CD4-positive, alpha-beta T cell treated with Interleukin-1 beta for 1 hour (primary cell): ENCODE measurements around the gene HOXD10.
A peak's percentile ranks its signal among the peaks of the same experiment; 100 is the strongest.

Source experiments
- DNase-seq, 2 donors: peaks; one replicate each; pipeline ENCODE4 v3.0.0-alpha.2; 2020 to 2022

Gene HOXD10

DNA sequence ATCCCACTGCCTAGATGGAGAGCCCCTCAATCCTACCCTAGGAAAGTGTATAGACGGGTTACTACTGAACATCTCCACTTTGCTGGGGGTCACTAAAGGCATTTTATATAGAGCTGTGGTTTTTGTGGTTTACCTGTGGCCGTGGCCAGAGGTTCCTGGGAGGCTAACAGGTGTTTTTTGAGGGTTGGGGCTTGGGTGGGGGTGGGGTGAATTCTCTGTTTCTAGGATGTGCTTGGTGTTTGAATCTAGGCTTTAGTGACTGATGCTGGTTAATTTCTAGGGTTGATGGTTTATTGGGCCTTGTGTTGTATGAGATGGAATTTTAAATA is 20.6 kb downstream of the HOXD10 start:
- DNase-seq = no peak

DNA sequence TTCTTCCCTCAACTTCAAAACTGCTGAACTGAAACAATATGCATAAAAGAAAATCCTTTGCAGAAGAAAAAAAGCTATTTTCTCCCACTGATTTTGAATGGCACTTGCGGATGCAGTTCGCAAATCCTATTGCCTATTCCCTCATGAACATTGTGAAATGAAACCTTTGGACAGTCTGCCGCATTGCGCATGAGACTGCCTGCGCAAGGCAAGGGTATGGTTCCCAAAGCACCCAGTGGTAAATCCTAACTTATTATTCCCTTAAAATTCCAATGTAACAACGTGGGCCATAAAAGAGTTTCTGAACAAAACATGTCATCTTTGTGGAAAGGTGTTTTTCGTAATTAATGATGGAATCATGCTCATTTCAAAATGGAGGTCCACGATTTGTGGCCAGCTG is 21.3 kb downstream of the HOXD10 start:
- DNase-seq = no peak

DNA sequence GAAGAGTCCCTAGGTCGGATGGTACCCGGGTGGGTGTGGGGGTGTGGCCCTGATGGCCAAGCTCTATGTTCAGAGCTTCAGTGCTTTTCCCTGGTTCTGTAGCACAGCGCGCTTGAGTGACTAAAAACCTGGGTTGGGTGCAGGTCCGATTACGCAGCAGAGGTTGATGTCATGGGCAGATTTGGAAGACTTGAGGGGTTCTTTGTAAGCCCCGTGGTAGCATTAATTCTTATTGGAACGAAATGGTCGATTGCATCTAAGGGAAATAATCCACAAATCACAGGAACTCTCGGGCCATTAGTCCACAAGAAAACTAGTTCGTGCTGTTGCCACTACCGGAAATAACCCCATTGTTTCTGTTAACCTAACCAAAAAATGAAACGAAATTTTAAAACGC is 21.9 kb downstream of the HOXD10 start:
- DNase-seq = no peak

DNA sequence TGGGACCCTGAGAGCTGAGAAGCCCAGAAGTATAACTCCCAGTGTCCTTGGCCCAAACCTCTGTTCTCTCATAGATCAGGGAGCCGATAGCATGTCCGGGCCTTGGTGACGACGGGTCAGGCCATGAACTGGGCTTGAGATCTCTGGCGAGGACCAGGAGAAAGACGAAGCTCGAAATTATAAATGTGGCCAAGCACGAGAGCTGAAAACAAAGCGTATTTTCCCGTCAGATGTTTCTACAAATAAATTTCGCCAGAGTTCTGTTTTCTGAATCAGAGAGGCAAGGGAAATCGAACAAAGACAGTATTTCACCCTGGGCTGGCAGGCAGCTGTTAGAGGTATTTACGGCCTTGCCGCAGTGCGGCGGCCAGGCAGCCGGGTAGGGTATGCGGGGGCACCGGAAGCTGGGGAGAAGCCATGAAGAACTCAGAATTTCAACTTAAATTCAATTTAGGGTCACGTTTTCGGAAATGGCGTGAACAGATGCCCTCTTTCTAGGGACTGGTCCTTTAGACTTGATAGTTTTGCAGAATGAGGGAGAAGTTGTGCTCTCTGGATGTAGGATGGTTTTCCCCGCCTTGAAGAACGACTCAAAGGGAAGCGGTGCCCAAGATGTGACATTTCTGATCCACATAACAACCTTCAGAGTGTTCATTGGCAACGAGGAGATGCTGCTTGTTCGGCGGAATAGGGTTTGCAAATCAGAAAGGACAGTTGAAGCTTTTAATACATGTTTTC is 22.5 kb downstream of the HOXD10 start:
- DNase-seq = no peak

DNA sequence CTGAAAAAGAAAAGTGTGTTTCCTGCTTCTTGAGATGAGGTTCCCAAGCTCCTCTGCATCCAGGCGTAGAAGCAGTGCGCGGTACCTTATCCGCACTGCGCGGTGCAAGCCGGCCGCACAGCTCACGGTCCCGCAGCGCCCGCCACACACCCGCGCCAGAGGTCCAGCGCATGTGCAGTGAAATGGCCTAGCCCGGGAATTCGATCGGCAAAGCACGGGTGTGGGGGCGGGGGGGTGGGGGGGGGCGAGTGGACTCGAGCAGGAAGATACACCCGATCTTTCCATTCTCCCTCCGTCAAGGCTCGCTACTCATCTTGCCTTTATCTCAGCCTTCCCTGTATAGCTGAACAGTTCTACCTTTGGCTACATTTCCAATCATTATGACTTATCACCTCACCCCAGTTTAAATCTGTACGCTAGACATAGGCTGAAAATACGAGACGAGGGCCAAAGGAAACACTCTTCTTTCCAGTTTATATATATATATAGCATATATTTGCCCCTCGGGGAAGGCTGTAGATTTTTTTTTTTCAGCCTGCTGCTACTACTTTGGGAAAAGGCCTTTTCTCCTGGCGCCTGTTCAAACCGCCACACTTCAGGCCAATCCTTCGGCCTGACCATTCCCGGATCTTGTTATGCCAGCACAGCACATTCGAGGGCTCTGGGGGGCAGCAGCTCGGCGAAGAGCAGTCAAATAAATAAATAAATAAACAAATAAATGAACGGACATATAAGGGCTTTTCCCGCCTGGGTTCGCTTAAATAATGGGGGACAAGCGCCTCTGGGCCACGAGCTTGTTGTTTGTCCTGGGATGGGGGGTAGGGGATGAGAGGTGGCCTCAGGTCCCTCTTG is 23.3 kb downstream of the HOXD10 start:
- DNase-seq = no peak

DNA sequence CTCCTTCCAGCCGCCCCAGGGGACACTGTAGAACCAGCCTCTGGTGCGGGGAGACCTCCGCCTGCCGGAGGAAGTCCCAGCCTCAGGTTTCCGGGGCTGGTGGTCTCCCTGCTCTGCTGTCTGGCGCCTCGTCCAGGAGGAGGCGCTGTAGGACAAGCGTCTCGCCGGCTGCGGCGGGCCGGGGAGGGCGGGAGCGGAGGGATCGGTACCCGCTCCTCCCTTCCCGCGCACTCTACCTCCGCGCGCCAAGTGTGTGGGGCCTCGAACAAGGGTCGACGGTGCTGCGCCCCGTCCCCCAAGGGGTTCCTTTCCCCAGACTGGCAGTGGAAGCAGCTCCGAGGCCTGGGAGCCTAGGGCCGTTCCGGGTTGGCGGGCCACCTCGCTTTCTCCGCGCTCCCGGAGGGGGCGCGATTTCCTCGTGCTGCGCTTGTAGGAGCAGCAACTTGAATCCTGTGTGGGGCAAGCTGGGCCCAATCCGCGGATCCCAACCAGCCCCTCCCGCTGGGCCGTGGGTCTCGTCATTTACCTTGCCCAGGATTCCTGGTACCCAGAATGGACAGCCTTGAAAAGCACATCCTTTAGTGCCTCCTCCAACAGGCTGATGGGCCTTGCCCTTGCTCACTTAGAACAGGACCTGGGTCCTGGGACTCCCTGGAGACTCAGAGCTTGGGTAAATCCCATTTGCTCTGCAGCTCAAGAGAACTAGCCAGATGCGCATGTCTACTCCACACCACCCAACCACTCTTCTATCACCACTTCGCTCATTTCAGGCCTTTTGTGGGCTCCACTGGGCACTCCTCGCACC is 24.1 kb downstream of the HOXD10 start:
- DNase-seq = peak; percentile 57 to 58

DNA sequence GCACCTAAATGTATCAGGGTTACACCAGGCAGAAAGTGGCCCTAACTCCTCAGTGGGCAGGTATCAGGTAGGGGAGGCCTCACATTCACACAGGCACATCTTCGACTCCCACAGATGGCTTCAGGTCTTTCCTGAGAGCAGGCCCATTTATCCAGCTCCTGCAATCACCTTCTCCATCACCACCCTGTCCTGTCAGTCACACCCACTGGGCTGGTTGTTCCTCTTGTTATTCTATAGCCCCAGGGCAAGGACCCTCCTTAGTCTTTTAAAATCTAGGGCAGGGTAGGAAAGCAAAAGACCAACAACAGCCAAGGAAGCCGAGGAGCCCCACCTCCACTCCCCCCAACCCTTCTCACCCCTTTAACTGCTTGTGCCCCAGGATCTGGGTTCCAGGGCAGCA is 25.7 kb downstream of the HOXD10 start:
- DNase-seq = no peak

DNA sequence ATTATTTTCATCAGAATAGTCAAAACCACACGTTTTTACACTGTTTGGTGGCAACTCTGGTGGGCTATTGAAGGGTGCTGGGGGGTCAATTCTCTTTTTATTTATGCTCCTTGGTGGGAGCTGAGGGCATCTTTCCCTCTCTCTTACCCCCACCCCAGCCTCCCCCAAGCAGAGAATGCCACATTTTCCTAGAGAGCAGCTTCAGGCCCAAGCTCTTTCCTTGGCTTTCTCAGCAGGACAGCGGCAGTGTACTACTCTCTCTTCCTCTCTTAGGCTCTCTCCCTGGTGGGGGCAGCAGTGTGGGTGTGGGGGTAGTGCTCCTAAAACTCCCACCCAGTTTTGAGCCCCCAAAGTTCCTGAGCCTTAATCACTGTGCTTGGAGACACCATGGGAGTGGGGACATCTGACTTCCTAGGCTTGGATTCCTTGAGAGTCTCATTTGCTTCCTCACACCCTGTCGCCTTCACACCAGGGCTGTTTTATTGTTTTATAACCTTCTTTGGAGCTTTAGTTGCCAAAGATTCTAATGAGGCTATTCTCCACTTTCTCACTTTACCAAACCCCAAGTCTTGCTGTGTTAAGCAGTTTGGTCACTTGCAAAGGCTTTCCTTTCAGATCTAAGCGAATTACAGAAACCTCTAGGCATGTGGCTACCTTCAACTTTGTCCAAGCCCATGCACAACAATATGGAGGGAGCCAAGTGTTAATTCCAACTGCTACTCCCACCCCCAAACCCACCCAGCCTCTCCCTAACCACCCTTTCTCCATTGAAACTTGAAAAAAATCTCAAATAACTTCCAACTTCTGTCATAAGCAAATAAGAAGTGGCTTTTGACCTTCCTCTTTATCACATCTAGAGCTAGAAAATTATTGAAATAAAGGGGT is 28.7 kb downstream of the HOXD10 start:
- no peak for DNase-seq

DNA sequence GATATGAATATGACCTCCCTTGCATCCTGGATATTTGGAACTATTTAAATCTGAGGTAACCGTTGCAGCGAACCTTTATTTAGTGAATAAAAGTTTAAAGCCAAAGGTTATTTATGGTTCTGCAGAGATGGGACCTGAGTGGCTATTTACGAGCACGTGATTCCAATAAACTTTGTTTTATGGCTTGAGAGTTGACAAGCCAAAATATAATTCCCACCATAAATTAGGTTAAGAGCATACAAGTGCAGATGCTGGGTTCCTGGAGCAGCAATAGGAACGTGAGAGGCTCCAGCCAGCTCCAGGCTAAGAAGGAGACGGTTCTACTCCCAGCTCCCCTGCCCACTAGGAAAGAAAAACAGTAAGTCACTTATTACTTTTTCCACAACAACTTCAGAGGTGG is 29.5 kb downstream of the HOXD10 start:
- DNase-seq = no peak

DNA sequence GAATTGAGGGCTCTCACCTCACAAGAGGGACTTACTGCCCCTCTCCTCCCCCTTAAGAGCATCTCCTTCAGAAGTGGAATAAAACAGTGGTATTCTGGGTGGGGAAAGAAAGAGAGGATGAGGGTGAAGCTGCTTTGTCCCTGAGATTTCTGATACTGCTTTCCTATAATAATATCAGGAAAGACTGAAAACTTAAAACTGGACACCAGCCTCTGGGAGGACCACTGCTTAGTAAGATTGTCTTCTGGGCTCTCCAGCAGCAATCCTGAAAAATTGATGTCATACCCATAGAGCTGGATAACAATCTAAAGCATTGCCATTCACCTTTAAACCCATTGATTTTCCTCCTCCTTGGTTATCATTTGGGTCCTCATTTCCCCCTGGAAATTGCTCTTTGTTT is 30.1 kb downstream of the HOXD10 start:
- DNase-seq = no peak

DNA sequence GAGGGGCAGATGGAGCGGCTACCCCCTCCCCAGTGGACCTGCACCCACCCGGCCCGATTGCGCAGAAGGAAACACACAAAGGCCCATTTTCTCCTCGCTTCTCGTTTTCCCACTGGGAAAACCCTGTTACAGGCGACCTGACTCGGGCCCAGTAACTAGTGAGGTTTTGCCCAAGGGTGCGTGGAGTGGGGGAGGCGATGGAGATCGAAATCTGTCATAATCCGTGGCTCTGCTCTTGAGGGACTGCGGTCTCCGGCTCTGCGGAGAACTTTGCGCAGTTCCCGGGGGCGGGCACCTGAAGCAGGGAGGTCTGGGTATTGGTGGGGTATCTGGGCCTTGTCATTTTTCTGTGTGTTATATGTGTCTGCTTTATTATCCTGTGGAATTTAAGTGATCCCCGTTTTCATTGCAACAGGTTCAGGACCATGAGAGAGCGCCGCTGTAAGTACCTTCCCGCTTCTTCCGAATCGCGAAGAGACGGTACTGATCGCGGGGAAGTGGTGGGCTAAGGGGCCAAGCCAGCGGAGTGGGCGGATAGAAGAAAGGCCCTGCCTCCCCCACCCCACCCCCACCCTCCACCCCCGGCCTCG is 30.7 kb downstream of the HOXD10 start:
- DNase-seq = no peak

DNA sequence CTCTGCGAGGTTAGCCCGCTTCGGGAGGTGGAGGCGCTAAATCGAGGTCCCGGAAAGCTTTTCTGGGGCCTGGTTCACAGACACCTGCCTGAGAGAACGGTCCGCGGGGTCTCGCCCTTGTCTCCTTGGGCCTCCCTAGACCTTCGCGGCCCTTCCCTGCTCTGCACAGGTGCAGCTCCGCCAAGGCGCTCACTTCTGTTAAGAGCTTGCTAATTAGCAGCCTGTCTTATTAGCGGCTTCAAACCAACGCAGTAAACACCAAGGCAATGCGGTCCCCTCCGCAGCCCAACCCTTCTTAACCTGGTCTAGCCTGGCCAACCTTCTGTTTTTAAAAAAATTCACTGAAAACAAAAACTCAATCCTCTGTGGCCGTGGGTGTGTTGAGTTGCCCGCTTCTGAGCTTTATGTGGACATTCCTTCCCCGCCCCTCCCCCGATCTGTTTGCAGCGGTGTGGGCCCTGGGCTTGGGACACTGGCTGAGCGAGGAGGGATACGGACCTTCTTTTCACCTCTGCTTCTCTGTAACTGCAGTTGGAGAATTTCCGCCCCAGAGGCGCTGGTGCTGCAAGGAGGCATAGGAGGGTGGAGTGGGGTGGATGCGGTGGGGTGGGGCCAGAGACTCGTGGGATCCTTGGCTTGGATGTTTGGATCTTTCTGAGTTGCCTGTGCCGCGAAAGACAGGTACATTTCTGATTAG is 31.4 kb downstream of the HOXD10 start:
- no peak for DNase-seq

DNA sequence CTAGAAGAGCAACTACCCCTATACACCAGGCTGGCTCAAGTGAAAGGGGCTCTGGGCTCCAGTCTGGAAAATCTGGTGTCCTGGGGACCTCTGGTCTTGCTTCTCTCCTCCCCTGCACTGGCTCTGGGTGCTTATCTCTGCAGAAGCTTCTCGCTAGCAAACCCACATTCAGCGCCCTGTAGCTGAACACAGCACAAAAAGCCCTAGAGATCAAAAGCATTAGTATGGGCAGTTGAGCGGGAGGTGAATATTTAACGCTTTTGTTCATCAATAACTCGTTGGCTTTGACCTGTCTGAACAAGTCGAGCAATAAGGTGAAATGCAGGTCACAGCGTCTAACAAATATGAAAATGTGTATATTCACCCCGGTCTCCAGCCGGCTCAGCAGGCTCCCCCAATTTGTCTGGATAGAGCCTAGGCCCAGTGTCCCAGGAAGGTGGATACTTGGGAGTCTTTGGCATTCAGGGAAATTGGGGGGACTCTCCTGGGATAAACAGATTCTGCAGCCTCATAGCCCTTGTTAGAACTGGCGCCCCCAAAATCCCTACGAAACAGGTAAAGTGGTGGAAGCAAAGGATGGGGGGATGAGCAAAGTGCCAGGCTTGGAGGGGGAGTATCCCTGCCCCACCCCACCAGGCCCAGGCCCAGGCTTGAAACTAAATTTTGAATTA is 32.3 kb downstream of the HOXD10 start:
- no peak for DNase-seq

DNA sequence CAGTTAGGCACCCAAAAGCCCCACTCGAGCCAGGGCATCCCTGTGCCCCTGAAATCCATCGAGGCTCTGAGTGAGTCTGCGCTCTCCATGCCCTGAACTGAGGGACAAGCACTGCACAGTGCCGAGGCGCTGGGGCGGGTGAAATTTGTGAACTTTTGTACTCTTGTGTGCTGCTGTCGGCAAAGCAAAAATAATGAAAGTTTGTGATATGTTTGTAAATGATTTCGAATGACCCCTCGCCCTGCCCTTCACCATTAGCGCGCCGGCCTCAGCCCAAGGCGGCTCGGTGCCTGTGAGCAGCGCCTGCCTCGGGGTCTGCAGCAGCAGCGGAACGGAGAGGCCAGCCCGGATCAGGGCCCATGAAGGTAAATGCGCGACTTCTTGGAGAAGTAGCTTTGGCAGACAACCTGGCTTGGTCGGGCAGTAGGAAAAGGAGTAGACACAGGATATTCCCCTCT is 32.9 kb downstream of the HOXD10 start:
- no peak for DNase-seq

DNA sequence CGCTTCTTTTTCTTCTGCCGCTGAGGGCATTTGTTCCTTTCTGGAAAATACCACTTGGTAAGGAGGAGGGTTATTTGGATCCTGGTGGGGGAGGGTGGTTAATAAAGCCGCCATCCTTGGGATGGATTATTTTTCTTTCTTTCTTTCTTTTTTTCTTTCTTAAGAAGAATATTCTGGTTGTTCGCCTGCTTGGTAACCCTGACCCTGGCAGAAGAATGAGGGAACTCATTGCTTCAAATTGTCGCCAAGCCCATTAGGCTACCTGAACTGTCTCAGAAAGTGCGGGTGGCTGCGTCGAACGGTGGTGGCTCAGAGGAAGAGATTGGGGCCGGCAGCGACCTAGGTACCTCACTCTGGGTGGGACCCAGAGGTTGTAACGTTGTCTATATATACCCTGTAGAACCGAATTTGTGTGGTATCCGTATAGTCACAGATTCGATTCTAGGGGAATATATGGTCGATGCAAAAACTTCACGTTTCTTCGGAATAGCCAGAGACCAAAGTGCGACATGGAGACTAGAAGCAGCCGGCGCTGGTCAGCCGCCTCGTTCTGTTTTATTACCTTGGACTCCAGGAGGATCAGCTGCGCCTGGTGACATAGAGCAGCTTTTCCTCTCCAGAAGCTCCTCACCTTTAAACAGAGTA is 33.5 kb downstream of the HOXD10 start:
- no peak for DNase-seq

DNA sequence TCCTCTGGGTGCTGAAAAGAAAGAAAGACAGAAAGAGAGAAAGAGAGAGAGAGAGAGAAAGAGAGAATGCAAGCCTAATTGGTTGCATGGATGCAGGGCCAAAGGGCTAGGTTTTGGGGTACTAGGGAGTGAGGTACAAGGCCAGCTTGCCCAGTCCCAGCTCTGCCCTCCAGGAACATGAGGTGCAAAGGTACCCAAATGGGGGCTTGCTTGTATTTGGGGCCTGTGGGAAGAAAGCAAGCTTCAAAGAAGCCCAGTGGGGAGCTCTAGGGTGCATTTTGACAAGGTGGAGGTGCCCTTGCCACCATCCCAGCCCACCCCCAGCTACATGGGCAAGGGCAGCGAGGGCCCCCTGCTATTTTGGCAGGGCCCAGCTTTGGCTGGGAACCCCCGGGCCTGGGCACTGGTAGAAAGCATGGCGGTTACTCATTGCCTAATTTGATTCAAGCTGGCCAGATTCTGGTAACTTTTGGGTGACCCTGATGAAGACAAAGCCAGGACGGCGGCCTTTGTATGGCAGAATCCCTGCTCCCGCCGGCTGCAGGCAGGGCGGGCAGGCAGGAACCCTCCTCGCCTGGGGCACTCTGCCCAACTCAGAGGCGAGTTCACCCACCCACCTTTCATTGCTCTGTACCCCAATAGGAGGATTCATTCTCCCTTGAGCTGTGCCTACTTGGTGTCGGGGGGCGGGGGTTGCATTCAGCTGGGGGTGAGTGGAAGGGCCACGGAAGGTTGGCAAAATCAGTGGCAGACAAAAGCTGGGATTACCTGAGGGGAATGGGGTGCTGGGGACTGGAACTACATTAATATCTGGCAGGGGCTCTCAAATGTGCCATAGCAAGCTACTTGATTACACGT is 34.2 kb downstream of the HOXD10 start:
- no peak for DNase-seq

DNA sequence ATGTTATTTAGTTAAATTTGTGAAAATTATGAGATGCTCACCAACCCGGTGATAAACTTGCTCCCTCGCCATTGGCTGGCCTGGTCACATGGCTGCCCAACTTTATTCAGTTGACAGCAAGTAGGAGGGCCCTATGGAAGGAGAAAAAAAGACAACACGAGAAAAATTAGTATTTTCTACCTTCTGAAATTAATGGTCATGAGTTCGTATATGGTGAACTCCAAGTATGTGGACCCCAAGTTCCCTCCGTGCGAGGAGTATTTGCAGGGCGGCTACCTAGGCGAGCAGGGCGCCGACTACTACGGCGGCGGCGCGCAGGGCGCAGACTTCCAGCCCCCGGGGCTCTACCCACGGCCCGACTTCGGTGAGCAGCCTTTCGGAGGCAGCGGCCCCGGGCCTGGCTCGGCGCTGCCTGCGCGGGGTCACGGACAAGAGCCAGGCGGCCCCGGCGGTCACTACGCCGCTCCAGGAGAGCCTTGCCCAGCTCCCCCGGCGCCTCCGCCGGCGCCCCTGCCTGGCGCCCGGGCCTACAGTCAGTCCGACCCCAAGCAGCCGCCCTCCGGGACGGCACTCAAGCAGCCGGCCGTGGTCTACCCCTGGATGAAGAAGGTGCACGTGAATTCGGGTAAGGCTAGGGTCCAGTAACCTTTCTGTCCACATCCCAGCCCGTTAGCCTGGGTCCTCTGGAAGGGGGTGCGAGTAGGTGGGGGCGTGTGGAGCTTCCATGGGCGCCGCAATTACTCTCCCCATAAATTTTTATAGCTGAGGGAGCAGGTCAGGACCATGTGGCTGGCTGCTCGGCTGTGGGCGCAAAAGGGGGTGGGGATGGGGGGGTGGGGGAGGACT is 35.1 kb downstream of the HOXD10 start, which contains the start of gene HOXD4:
Gene HOXD4, plus strand, starts transcription at position 109 of the 846 bp plus-strand sequence. Its CDS starts 84 bp downstream, at position 193.
- DNase-seq = no peak
